ENCODE measurements around the gene LRP1.
"Not testable (repeated sequence)": the region's sequence is repeated elsewhere in the genome, so short reads cannot be mapped to it uniquely, and the experiment has no call there.

LRP1 gene

GRCh38 chr12:57112492-57113294 lies 15.6 kb upstream of the LRP1 start:
- no peak for DNase-seq

- DNase-seq: no peak
These were observed 11.6 kb upstream of the LRP1 start for GRCh38 chr12:57116580-57117281.

GRCh38 chr12:57118711-57119271 lies 9.5 kb upstream of the LRP1 start:
- DNase-seq: no peak

- DNase-seq: no peak
These were observed 8.8 kb upstream of the LRP1 start for GRCh38 chr12:57119294-57120085.

GRCh38 chr12:57120718-57121117 lies 7.6 kb upstream of the LRP1 start:
- not testable (repeated sequence) for DNase-seq

GRCh38 chr12:57123813-57124212 lies 4.5 kb upstream of the LRP1 start:
- DNase-seq: no peak

- DNase-seq: peak; percentile 90
These were observed 3.9 kb upstream of the LRP1 start for GRCh38 chr12:57124261-57124877.

- no peak for DNase-seq
These were observed 2.2 kb upstream of the LRP1 start for GRCh38 chr12:57126061-57126460.

- no peak for DNase-seq
These were observed 1.7 kb upstream of the LRP1 start for GRCh38 chr12:57126561-57126960.

- DNase-seq: peak; percentile 66
These were observed 1.1 kb upstream of the LRP1 start for GRCh38 chr12:57127101-57127725.

GRCh38 chr12:57128519-57129247 lies 400 bp downstream of the LRP1 start:
- no peak for DNase-seq

GRCh38 chr12:57129321-57129842 lies 1.1 kb downstream of the LRP1 start:
- DNase-seq: no peak

GRCh38 chr12:57129889-57130288 lies 1.6 kb downstream of the LRP1 start:
- peak; percentile 41 for DNase-seq

GRCh38 chr12:57130941-57131340 lies 2.7 kb downstream of the LRP1 start:
- DNase-seq: no peak

GRCh38 chr12:57131896-57132744 lies 3.8 kb downstream of the LRP1 start:
- DNase-seq: no peak

GRCh38 chr12:57133013-57133569 lies 4.8 kb downstream of the LRP1 start:
- DNase-seq: no peak

- no peak for DNase-seq
These were observed 5.6 kb downstream of the LRP1 start for GRCh38 chr12:57133916-57134315.

GRCh38 chr12:57134949-57135348 lies 6.7 kb downstream of the LRP1 start:
- no peak for DNase-seq

- no peak for DNase-seq
These were observed 7.4 kb downstream of the LRP1 start for GRCh38 chr12:57135527-57136326.
